ENCODE data around the gene LIM2.

The LIM2 gene

GRCh38 chr19:51339313-51339686 lies 48.5 kb downstream of the LIM2 start:
- no peak for DNase-seq (ENCODE audit: low spot score)

DNA sequence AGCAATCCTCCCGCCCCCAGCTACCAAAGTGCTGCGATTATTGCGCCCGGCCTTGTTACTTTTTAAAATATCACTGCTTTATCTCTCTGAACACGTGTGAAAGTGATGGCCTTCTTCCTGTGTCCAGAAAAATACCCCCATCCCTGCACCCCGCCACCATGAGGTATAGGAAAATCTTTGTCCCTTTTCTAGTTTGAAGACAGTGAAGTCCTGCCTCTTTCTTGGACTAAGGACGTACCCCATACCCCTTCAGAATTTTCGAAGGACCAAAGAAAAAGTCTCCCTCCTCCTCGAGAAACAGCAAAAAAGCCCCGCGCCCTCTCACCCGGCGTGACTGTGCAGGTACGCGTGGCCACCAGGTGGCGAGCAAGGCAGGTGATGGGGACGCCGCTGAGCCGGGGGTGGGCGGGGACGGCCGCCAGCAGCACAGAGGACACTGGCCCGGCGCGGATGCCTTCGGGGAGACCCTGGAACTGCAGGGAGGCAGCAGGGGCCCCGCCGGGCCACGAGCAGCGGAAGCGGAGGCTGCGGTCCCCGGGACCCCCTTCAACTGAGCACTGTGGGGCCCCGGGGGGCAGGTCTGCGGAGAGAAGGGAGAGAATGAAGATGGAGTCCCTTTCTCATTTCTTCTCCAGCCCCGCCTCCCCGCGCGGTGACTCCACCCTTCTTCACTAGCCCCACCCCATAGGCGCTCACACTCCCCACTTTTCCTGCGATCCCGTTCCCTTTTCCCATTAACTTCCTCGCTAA lies 49.0 kb downstream of the LIM2 start:
- peak; percentile 53 for DNase-seq (ENCODE audit: low spot score)

DNA sequence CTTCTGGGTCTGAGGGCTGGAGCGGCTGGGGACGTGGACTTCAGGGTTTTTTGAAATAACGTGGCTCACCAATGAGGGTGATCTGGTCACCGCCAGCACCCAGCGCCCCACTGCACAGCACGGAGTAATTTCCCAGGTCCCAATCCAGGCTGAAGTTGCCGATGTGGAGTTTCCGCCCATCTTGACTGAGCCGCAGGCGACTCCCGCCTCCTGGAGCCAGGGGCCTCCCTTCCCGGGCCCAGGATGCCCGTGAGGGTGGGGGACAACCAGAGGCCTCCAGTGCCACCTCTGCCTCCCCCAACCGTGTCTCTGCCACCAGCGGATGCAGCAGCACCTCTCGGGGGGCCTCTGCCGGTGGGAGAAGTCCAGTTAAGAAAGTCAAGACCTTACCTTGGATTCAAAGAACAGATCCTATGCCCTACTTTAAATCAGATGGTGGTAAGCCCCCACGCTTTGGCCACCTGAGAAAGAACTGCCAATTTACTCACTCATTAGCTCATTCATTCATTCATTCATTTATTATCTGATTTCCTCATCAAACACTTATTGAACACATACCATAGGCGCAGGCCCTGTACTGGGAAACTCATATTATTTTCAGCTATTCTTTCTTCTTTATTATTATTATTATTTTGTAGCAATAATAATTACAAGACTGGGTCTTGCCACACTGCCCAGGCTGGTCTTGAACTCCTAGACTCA lies 49.8 kb downstream of the LIM2 start:
- no peak for DNase-seq (ENCODE audit: low spot score)

- no peak for DNase-seq (ENCODE audit: low spot score)
These were observed 50.5 kb downstream of the LIM2 start for GRCh38 chr19:51337141-51337860.

GRCh38 chr19:51333836-51334460 lies 53.8 kb downstream of the LIM2 start:
- DNase-seq (ENCODE audit: low spot score), result no peak

- DNase-seq (ENCODE audit: low spot score), result no peak
These were observed 56.1 kb downstream of the LIM2 start for GRCh38 chr19:51331716-51332115.

DNA sequence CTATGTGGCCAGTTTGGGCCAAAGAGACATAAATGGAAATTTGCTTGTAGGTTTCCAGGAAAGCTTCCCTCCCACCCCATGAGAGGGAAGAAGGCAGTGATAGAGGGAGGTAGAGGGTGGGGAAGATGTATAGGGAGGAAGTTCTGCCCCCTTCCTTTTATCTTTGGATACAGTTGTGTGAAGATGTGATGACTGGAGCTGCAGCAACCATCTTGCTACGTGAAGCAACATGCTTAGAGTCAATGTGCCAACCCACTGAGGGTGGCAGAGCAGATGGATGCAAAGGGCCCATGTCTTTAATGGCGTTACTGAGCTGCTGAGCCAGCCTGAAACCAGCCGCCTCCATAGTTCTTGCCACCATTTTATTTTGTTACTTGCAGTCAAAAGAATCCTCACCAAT lies 56.6 kb downstream of the LIM2 start:
- DNase-seq (ENCODE audit: low spot score), result no peak

DNA sequence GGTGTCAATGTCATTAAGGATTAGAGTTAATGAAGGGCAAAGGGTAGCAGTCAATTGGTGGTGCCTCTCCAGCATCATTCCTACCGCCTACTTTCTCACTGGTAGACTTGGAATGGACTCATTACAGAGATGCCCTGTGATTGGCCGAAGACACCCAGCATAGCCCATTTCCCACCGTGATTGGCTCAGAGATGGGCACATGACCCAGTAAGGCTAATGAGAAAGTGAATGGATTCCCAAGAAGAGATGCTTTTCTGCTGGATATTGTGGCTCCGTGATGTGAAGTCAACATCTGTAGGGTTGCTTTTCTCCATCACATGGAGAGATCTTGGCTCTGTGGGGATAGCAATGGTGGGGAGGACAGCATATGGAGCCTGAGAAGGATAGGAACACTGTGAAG lies 57.4 kb downstream of the LIM2 start:
- DNase-seq (ENCODE audit: low spot score), result no peak

Measured in pons (tissue), 1 donor.